KMS-11 (cell line): ENCODE data around the gene SOX21.
"Not testable (repeated sequence)": the region's sequence is repeated elsewhere in the genome, so short reads cannot be mapped to it uniquely, and the experiment has no call there.

Experiments used
- H2AFZ ChIP-seq: fragments of 200-600 bp; sonication (generic); 2 replicates; pipeline ENCODE4 v1.6.1; 2016; ENCODE audit warnings: antibody characterized with exemption, mixed run types, low read depth
- H3K27ac ChIP-seq: fragments of 200-600 bp; sonication (generic); 2 replicates; pipeline ENCODE4 v1.6.1; 2016; ENCODE audit warnings: mild to moderate bottlenecking, mixed run types
- H3K27me3 ChIP-seq: fragments of 200-600 bp; sonication (generic); 2 replicates; pipeline ENCODE4 v1.6.1; 2017; ENCODE audit warnings: mild to moderate bottlenecking, low read depth, mixed run types, moderate library complexity; ENCODE audit not compliant: insufficient read depth
- H3K36me3 ChIP-seq: fragments of 200-600 bp; sonication (generic); 2 replicates; pipeline ENCODE4 v1.6.1; 2017; ENCODE audit warnings: mild to moderate bottlenecking, mixed run types; ENCODE audit not compliant: insufficient read depth
- H3K4me1 ChIP-seq: fragments of 200-600 bp; sonication (generic); 2 replicates; pipeline ENCODE4 v1.6.1; 2016; ENCODE audit warnings: mild to moderate bottlenecking, low read depth, mixed run types; ENCODE audit not compliant: poor library complexity, severe bottlenecking
- H3K4me2 ChIP-seq: fragments of 200-600 bp; sonication (generic); 2 replicates; pipeline ENCODE4 v1.7.0; 2016; ENCODE audit warnings: mild to moderate bottlenecking, mixed run types
- H3K4me3 ChIP-seq: fragments of 200-600 bp; sonication (generic); IDR thresholded peaks from 2 replicates; pipeline ENCODE4 v1.6.1; 2017; ENCODE audit warnings: low read depth, low read length, mixed read lengths; ENCODE audit not compliant: insufficient read depth
- H3K79me2 ChIP-seq: fragments of 200-600 bp; sonication (generic); 2 replicates; pipeline ENCODE4 v1.6.1; 2016; ENCODE audit warnings: low read depth, mixed run types; ENCODE audit not compliant: insufficient read depth
- H3K9ac ChIP-seq: fragments of 200-600 bp; sonication (generic); 2 replicates; pipeline ENCODE4 v1.6.1; 2016; ENCODE audit warnings: mild to moderate bottlenecking, mixed run types
- H4K20me1 ChIP-seq: fragments of 200-600 bp; sonication (generic); 2 replicates; pipeline ENCODE4 v1.6.1; 2016; ENCODE audit warnings: mild to moderate bottlenecking, mixed run types; ENCODE audit not compliant: insufficient read depth
- TF ChIP-seq, protein P1 (sequence below): fragments of 200-600 bp; sonication (generic); conservative IDR thresholded peaks from 2 replicates; pipeline ENCODE4 v1.6.1; 2017; ENCODE audit warnings: low read depth, mild to moderate bottlenecking, antibody characterized with exemption, low read length, moderate library complexity, mixed read lengths

Gene SOX21

DNA sequence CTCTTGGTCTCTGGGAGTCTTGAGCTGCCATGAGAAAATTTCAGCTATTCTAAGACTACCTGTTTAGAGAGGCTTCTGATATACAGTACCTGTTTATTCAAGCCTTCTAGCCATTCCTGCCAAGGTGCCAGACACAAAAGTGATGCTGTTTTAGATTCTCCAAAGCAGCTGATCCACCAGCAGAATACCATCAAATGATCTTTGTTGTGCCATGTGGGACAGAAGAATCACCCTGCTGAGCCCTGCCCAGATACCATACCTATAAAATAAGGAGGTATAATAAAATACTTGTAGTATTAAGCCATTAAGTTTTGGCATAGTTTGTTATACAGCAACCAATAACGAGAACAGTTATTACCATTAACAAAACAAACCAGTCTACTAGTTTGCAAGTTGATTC lies 14.1 kb upstream of the SOX21 start:
- TF ChIP-seq, protein P1, sequence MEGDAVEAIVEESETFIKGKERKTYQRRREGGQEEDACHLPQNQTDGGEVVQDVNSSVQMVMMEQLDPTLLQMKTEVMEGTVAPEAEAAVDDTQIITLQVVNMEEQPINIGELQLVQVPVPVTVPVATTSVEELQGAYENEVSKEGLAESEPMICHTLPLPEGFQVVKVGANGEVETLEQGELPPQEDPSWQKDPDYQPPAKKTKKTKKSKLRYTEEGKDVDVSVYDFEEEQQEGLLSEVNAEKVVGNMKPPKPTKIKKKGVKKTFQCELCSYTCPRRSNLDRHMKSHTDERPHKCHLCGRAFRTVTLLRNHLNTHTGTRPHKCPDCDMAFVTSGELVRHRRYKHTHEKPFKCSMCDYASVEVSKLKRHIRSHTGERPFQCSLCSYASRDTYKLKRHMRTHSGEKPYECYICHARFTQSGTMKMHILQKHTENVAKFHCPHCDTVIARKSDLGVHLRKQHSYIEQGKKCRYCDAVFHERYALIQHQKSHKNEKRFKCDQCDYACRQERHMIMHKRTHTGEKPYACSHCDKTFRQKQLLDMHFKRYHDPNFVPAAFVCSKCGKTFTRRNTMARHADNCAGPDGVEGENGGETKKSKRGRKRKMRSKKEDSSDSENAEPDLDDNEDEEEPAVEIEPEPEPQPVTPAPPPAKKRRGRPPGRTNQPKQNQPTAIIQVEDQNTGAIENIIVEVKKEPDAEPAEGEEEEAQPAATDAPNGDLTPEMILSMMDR = no peak
- no peak overlapping the region for H3K4me3 ChIP-seq
- no peak overlapping the region for H3K4me2 ChIP-seq
- no peak overlapping the region for H3K27ac ChIP-seq
- no peaks in the 10 kb centered on the region for H3K79me2 ChIP-seq
- no peaks in the 10 kb centered on the region for H3K4me1 ChIP-seq
- H3K27me3 ChIP-seq = no peaks in the 10 kb centered on the region
- H4K20me1 ChIP-seq = no peaks in the 10 kb centered on the region
- H2AFZ ChIP-seq = no peak overlapping the region
- no peak overlapping the region for H3K9ac ChIP-seq
- H3K36me3 ChIP-seq = no peaks in the 10 kb centered on the region

DNA sequence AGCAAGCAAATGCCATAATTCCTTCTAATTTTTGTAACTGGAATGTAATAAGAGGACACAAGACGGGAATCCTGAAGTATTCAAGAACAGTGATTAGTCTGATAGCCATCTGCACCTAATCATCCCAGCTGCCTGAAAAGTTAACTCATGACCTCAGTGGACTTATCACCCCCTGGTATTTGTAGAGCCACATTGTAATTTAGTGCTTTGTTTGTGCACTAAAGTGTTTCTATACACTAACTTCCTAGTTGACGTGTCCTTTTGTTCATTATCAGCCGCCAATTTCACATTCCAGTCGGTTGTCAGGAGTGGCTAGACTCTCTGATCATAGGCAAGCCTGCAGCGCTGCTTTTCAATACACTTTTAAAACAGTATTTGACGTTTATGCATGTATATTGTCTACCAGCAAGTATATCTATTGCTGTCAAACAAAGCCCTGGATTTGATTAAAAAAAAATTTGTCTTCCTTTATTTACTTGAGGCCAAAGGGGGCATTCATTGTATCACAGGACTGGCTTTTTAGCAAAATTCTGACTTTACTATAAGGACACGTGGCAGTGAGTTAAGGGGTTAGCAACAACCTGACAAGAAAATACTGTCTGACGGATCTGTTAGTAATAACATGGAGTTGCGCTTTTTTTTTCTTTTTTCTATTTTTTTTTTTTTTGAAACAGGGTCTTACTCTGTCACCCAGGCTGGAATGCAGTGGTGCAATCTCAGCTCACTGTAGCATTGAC lies 10.4 kb upstream of the SOX21 start:
- Histone ChIP-seq H3K36me3 (no peaks in the 10 kb centered on the region), H3K4me1 (no peaks in the 10 kb centered on the region), H3K27ac (no peak overlapping the region), H4K20me1 (no peaks in the 10 kb centered on the region), H3K4me2 (no peak overlapping the region), H3K4me3 (no peak overlapping the region), H2AFZ (no peak overlapping the region), H3K27me3 (no peaks in the 10 kb centered on the region), H3K79me2 (no peaks in the 10 kb centered on the region), H3K9ac (no peak overlapping the region)
- TF ChIP-seq, protein P1 = no peak

DNA sequence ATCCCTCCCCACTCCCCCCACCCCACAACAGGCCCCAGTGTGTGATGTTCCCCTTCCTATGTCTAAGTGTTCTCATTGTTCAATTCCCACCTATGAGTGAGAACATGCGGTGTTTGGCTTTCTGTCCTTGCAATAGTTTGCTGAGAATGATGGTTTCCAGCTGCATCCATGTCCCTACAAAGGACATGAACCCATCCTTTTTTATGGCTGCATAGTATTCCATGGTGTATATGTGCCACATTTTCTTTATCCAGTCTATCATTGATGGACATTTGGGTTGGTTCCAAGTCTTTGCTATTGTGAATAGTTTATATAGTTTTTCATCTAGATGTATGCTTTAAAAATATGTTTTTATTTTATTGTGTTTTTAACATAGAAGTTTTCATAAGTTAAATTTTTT lies 6.4 kb upstream of the SOX21 start:
- H4K20me1 ChIP-seq, H3K4me3 ChIP-seq, H3K27me3 ChIP-seq, H3K36me3 ChIP-seq, H3K9ac ChIP-seq, H3K4me2 ChIP-seq, H3K4me1 ChIP-seq, H2AFZ ChIP-seq, H3K27ac ChIP-seq, H3K79me2 ChIP-seq: not testable (repeated sequence)

DNA sequence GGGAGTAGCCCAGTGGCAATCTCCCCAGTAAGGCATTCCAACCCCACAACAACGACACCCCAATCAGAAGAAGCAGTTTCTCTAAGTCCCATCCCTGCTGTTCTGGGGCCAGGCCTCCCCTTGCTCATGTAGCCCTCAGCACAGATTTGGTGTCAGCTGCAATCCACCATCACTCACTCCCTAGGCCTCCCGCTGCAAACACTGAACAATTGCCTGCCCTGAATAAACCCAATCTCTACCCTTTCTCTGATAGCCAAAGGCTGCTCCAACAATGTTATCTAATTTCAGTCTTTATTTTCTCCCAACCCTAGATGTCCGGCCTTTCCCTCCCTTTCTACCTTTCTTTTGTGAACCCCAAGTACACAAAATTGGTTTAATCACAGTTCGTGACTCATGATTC lies 5.6 kb upstream of the SOX21 start:
- H3K79me2 ChIP-seq = no peaks in the 10 kb centered on the region
- no peak overlapping the region for H3K4me2 ChIP-seq
- no peaks in the 10 kb centered on the region for H3K36me3 ChIP-seq
- no peak overlapping the region for H3K9ac ChIP-seq
- H3K27ac ChIP-seq = no peak overlapping the region
- H4K20me1 ChIP-seq = no peaks in the 10 kb centered on the region
- no peak overlapping the region for H3K4me3 ChIP-seq
- H2AFZ ChIP-seq = no peak overlapping the region
- TF ChIP-seq, protein P1 = no peak
- no peaks in the 10 kb centered on the region for H3K27me3 ChIP-seq
- no peaks in the 10 kb centered on the region for H3K4me1 ChIP-seq

DNA sequence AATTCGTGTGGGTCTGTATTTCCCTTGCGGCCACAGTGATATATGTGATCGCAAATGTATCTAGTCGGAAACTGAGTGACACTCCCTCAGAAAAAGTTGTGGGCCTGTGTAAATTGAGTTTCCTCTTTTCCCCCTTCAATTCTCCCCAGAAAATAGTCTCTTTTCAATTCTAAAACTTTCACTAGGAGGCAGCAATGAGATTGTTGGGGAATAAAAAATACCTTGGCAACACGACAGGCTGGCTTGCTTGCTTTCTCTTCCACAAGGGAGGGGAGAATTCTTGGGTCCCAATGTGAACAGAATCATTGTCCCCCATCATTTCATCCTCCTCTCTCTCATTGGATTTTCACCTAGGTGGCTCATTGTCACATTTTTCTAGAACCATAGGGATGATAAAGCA lies 3.7 kb upstream of the SOX21 start:
- Histone ChIP-seq H4K20me1 (no peaks in the 10 kb centered on the region), H3K9ac (no peak overlapping the region)

More for the DNA sequence above, 3.7 kb upstream of the SOX21 start:
- H3K36me3 ChIP-seq = no peaks in the 10 kb centered on the region
- H3K4me1 ChIP-seq = no peaks in the 10 kb centered on the region
- H3K27ac ChIP-seq = no peak overlapping the region
- TF ChIP-seq, protein P1 = 0 out of 2 replicates have a peak, but pooled peaks have one; percentile 17
- H3K27me3 ChIP-seq = no peaks in the 10 kb centered on the region
- no peaks in the 10 kb centered on the region for H3K79me2 ChIP-seq
- H2AFZ ChIP-seq = no peak overlapping the region
- no peak overlapping the region for H3K4me2 ChIP-seq
- H3K4me3 ChIP-seq = no peak overlapping the region
